Loucy (cell line): ENCODE measurements around the gene ZFYVE16.
A peak's percentile ranks its signal among the peaks of the same experiment; 100 is the strongest.
"Not testable (repeated sequence)": the region's sequence is repeated elsewhere in the genome, so short reads cannot be mapped to it uniquely, and the experiment has no call there.

Experiments
- H2AFZ ChIP-seq: fragments of 200-600 bp; sonication (generic); 2 replicates; pipeline ENCODE4 v1.6.0; 2016; ENCODE audit warnings: antibody characterized with exemption, mild to moderate bottlenecking, low read length, moderate library complexity
- H3F3A ChIP-seq: fragments of 200-600 bp; 2 replicates; pipeline ENCODE4 v1.6.0; 2016; ENCODE audit warnings: antibody characterized with exemption, low read depth, mild to moderate bottlenecking
- H3K27me3 ChIP-seq: fragments of 200-600 bp; sonication (generic); 2 replicates; pipeline ENCODE4 v1.6.1; 2014; ENCODE audit warnings: low read length, mild to moderate bottlenecking; ENCODE audit not compliant: insufficient read depth, poor library complexity, severe bottlenecking
- H3K36me3 ChIP-seq: fragments of 200-600 bp; sonication (generic); 2 replicates; pipeline ENCODE4 v1.6.1; 2016; ENCODE audit warnings: low read length; ENCODE audit not compliant: insufficient read depth
- H3K4me1 ChIP-seq: fragments of 200-600 bp; sonication (generic); 2 replicates; pipeline ENCODE4 v1.5.1; 2014; ENCODE audit warnings: low read length, mild to moderate bottlenecking; ENCODE audit not compliant: insufficient read depth, poor library complexity, severe bottlenecking
- H3K4me2 ChIP-seq: fragments of 200-600 bp; sonication (generic); 2 replicates; pipeline ENCODE4 v1.6.0; 2014; ENCODE audit warnings: antibody characterized with exemption, low read length, low read depth, mild to moderate bottlenecking; ENCODE audit not compliant: poor library complexity, severe bottlenecking
- H3K4me3 ChIP-seq: fragments of 200-600 bp; sonication (generic); 2 replicates; pipeline ENCODE4 v1.5.1; 2014; ENCODE audit warnings: low read length, mild to moderate bottlenecking, mixed read lengths; ENCODE audit not compliant: poor library complexity, severe bottlenecking
- H3K79me2 ChIP-seq: fragments of 200-600 bp; sonication (generic); 2 replicates; pipeline ENCODE4 v1.6.1; 2014; ENCODE audit warnings: low read length; ENCODE audit not compliant: insufficient read depth
- H3K9ac ChIP-seq: fragments of 200-600 bp; sonication (generic); 2 replicates; pipeline ENCODE4 v1.6.0; 2014; ENCODE audit warnings: mild to moderate bottlenecking, low read depth, low read length, moderate library complexity; ENCODE audit not compliant: poor library complexity, severe bottlenecking
- H3K9me2 ChIP-seq: fragments of 200-600 bp; sonication (generic); replicated peaks from 2 replicates; pipeline ENCODE4 v1.6.1; 2016; ENCODE audit warnings: low read depth, low read length, mixed read lengths
- H3K9me3 ChIP-seq: fragments of 200-600 bp; sonication (generic); 2 replicates; pipeline ENCODE4 v1.6.1; 2014; ENCODE audit warnings: mild to moderate bottlenecking, antibody characterized with exemption, low read length, low read depth; ENCODE audit not compliant: insufficient read depth
- H4K20me1 ChIP-seq: fragments of 200-600 bp; sonication (generic); 2 replicates; pipeline ENCODE4 v1.6.0; 2014; ENCODE audit warnings: antibody characterized with exemption, low read length, mild to moderate bottlenecking; ENCODE audit not compliant: insufficient read depth, poor library complexity, severe bottlenecking
- EZH2phosphoT487 ChIP-seq: fragments of 200-600 bp; IDR thresholded peaks from 2 replicates; pipeline ENCODE4 v1.6.1; 2018; ENCODE audit warnings: antibody characterized with exemption, mild to moderate bottlenecking, moderate library complexity, borderline replicate concordance
- TF ChIP-seq, protein P1 (sequence below): fragments of 200-600 bp; sonication (generic); conservative IDR thresholded peaks from 2 replicates; pipeline ENCODE4 v1.5.1; 2014; ENCODE audit warnings: mild to moderate bottlenecking, antibody characterized with exemption, low read length

ZFYVE16 gene

DNA sequence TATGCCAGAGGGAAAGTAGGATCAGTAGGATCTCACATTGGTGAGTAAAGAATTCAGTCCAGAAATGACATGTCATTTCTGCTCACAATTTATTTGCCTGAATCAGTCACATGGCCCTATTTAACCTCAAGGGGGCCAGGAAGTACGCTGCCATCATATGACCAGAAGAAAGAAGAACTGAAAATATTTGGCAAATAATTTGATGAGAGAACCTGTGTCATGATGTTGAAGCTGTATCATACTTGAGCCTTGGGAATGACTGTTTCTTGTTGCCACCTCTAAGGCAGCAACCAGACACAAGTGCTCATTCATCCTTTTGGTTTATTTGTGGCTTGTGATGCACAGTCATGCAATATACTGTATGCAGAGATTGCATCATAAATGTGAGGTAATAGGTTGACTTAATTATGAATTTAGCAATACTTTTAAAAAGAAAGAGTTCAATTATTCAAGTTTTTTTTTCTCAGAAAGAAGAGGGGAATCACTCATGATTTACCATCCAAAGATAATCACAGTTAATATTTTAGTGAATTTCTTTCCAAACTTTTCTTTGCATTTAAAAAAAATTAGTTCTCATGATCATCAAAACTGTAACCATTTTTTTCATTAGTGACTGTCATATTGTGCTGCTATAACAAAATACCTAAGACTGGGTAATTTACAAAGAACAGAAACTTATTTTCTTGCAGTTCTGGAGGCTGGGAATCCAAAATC, 8.2 kb upstream of the ZFYVE16 start:
- Histone ChIP-seq H3K27me3 (no peaks in the 10 kb centered on the region), H3K4me1 (peaks cover 8% of the 10 kb centered on the region), H4K20me1 (no peaks in the 10 kb centered on the region), H3F3A (0 out of 2 replicates have a peak, but pooled peaks cover 2% of the 10 kb centered on the region), H3K9ac (no peak overlapping the region), H2AFZ (peak overlapping the region; percentile 79), H3K9me2 (no peaks in the 10 kb centered on the region), H3K36me3 (no peaks in the 10 kb centered on the region), H3K79me2 (no peaks in the 10 kb centered on the region), H3K9me3 (no peaks in the 10 kb centered on the region), H3K4me2 (no peak overlapping the region), H3K4me3 (no peak overlapping the region)
- TF ChIP-seq, protein P1, sequence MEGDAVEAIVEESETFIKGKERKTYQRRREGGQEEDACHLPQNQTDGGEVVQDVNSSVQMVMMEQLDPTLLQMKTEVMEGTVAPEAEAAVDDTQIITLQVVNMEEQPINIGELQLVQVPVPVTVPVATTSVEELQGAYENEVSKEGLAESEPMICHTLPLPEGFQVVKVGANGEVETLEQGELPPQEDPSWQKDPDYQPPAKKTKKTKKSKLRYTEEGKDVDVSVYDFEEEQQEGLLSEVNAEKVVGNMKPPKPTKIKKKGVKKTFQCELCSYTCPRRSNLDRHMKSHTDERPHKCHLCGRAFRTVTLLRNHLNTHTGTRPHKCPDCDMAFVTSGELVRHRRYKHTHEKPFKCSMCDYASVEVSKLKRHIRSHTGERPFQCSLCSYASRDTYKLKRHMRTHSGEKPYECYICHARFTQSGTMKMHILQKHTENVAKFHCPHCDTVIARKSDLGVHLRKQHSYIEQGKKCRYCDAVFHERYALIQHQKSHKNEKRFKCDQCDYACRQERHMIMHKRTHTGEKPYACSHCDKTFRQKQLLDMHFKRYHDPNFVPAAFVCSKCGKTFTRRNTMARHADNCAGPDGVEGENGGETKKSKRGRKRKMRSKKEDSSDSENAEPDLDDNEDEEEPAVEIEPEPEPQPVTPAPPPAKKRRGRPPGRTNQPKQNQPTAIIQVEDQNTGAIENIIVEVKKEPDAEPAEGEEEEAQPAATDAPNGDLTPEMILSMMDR: no peak
- no peak for TF ChIP-seq EZH2phosphoT487

DNA sequence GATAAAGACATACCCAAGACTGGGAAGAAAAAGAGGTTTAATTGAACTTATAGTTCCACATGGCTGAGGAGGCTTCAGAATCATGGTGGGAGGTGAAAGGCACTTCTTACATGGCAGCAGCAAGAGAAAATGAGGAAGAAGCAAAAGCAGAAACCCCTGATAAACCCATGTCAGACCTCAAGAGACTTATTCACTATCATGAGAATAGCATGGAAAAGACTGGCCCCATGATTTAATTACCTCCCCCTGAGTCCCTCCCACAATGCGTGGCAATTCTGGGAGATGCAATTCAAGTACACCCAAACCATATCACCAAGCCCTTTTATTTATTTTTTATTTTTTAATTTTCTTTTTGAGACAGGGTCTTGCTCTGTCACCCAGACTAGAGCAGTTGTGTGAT, 7.5 kb upstream of the ZFYVE16 start:
- H3K9ac ChIP-seq, H3K4me3 ChIP-seq, H3F3A ChIP-seq, H3K79me2 ChIP-seq, H4K20me1 ChIP-seq, H3K9me3 ChIP-seq, H3K36me3 ChIP-seq, H3K27me3 ChIP-seq, H3K4me2 ChIP-seq, H3K9me2 ChIP-seq, H3K4me1 ChIP-seq: not testable (repeated sequence)
- H2AFZ ChIP-seq: 0 out of 2 replicates have a peak overlapping the region, but pooled peaks have one; percentile 79

DNA sequence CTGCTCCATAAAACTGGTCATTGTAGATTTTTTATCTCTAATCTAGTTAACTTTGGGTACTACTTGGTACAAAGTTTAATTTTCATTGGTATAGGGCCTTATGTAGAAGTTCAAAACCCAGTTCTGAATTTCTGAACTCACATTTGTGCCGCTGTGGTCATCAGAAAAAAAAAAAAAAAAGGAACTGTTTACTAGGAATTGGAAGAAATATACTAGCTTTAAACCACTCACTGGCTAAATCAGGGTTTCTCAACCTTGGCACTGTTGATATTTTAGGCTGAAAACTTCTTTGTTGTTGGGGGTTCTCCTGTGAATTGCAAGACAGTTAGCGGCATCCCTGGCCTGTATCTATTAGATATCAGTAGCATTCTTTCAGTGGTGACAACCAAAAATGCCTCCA, 4.1 kb upstream of the ZFYVE16 start:
- H3K27me3 ChIP-seq: no peaks in the 10 kb centered on the region
- peak overlapping the region; percentile 4; the same call in 1 of the 2 replicates for H2AFZ ChIP-seq
- H3K4me1 ChIP-seq: peaks cover 19% of the 10 kb centered on the region

More for the DNA sequence above, 4.1 kb upstream of the ZFYVE16 start:
- H3K36me3 ChIP-seq: no peaks in the 10 kb centered on the region
- H3K4me2 ChIP-seq: no peak overlapping the region
- H3F3A ChIP-seq: 0 out of 2 replicates have a peak, but pooled peaks cover 2% of the 10 kb centered on the region
- no peaks in the 10 kb centered on the region for H3K9me3 ChIP-seq
- peaks cover 5% of the 10 kb centered on the region for H4K20me1 ChIP-seq
- no peaks in the 10 kb centered on the region for H3K9me2 ChIP-seq
- no peak overlapping the region for H3K9ac ChIP-seq
- TF ChIP-seq, protein P1: no peak
- no peak for TF ChIP-seq EZH2phosphoT487
- H3K4me3 ChIP-seq: no peak overlapping the region
- H3K79me2 ChIP-seq: peaks cover 8% of the 10 kb centered on the region
